ENCODE results near the gene SORCS2.

Gene SORCS2

GRCh38 chr4:7659429-7660175 is 467.3 kb downstream of the SORCS2 start:
- in situ Hi-C loops (cut with HindIII; ENCODE audit: low pct_ligation_motif_present, low sequenced_read_pairs), result no loop called here
- H3K4me3 ChIP-seq (ENCODE audit: low read depth, low read length), result no peak overlapping the region
- H3K27ac ChIP-seq, result no peak overlapping the region
- no peak for TF ChIP-seq CTCF (IDR thresholded peaks at IDR 0.05; ENCODE audit: low read depth, low read length, missing control alignments)
- no peaks in the 10 kb centered on the region for H3K27me3 ChIP-seq (replicated peaks)
- no peaks in the 10 kb centered on the region for H3K36me3 ChIP-seq (replicated peaks)
- no peak for DNase-seq

GRCh38 chr4:7660176-7661039 is 468.1 kb downstream of the SORCS2 start:
- in situ Hi-C loops (cut with HindIII; ENCODE audit: low pct_ligation_motif_present, low sequenced_read_pairs), result no loop called here
- peak; percentile 6 for TF ChIP-seq CTCF (IDR thresholded peaks at IDR 0.05; ENCODE audit: low read depth, low read length, missing control alignments)
- no peak for DNase-seq
- Histone ChIP-seq H3K4me3 (ENCODE audit: low read depth, low read length) (no peak overlapping the region), H3K36me3 (replicated peaks) (no peaks in the 10 kb centered on the region), H3K27me3 (replicated peaks) (no peaks in the 10 kb centered on the region), H3K27ac (no peak overlapping the region)

- TF ChIP-seq CTCF (IDR thresholded peaks at IDR 0.05; ENCODE audit: low read depth, low read length, missing control alignments), result no peak
- H3K27ac ChIP-seq, result no peak overlapping the region
- DNase-seq, result no peak
- in situ Hi-C loops (cut with HindIII; ENCODE audit: low pct_ligation_motif_present, low sequenced_read_pairs), result no loop called here
- H3K36me3 ChIP-seq (replicated peaks), result no peaks in the 10 kb centered on the region
- H3K4me3 ChIP-seq (ENCODE audit: low read depth, low read length), result no peak overlapping the region
- no peaks in the 10 kb centered on the region for H3K27me3 ChIP-seq (replicated peaks)
Observed at GRCh38 chr4:7661066-7661748, 468.9 kb downstream of the SORCS2 start.

GRCh38 chr4:7661846-7662506 is 469.6 kb downstream of the SORCS2 start:
- Histone ChIP-seq H3K36me3 (replicated peaks) (no peaks in the 10 kb centered on the region), H3K27me3 (replicated peaks) (no peaks in the 10 kb centered on the region), H3K27ac (no peak overlapping the region), H3K4me3 (ENCODE audit: low read depth, low read length) (no peak overlapping the region)
- no peak for DNase-seq
- no peak for TF ChIP-seq CTCF (IDR thresholded peaks at IDR 0.05; ENCODE audit: low read depth, low read length, missing control alignments)
- in situ Hi-C loops (cut with HindIII; ENCODE audit: low pct_ligation_motif_present, low sequenced_read_pairs), result no loop called here

- no peak for DNase-seq
- no peaks in the 10 kb centered on the region for H3K36me3 ChIP-seq (replicated peaks)
- H3K4me3 ChIP-seq (ENCODE audit: low read depth, low read length), result no peak overlapping the region
- no peaks in the 10 kb centered on the region for H3K27me3 ChIP-seq (replicated peaks)
- in situ Hi-C loops (cut with HindIII; ENCODE audit: low pct_ligation_motif_present, low sequenced_read_pairs), result no loop called here
- H3K27ac ChIP-seq, result no peak overlapping the region
- TF ChIP-seq CTCF (IDR thresholded peaks at IDR 0.05; ENCODE audit: low read depth, low read length, missing control alignments), result no peak
Observed at GRCh38 chr4:7662507-7662846, 470.1 kb downstream of the SORCS2 start.

Measured in brain microvascular endothelial cell (primary cell).